ENCODE results near the gene HPF1.
"Not testable (repeated sequence)": the region's sequence is repeated elsewhere in the genome, so short reads cannot be mapped to it uniquely, and the experiment has no call there.

The HPF1 gene

DNA sequence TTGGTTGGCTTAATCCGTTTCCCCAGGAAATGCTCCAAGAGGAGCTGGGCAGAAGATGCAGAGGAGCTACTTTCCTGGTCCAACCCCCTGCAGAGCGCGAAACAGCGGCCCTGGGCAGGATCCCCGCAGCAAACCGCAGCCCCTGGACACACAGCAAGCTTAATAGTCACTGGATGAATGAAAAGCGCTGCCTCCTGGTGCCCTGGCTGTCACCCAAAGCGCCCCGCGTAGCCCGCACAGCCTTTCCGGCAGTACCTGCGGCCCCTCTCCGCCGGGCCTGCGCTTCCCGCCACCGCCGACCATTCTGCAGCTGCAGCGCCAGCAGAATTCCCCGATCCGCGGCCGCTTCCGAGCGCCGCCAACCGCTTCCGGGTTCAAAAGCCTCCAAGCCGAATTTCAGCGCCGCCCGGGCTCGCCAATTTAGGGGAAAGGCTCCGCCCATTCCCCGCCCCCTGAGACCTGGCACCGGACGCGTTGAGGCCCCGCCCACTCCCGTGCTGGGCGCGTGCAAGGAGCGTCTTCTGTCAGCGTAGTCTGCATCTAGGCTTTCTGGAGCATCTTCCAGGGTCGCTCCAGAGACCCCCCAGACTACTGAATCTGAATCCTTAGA is at the start of gene HPF1:
Gene HPF1 (minus strand): TSS at position 370 of the 610 bp plus-strand sequence. CDS start 67 bp downstream, at position 303.
- DNase-seq: peak; percentile 77

DNA sequence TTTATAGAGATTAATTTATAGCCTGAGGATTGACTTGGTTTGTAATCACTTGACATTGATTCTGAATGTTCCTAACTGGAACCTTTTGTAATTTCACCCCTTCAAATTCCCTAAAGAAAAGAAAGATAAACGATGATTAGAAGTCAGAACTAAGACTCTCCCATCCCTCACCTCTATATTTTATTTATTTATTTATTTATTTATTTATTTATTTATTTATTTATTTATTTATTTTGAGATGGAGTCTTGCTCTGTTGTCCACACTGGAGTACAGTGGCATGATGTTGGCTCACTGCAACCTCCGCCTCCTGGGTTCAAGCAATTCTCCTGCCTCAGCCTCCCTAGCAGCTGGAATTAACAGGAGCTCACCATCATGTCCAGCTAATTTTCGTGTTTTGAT is 49.0 kb upstream of the HPF1 start:
- DNase-seq: not testable (repeated sequence)

GRCh38 chr4:169803413-169803812 is 45.7 kb upstream of the HPF1 start:
- no peak for DNase-seq

GRCh38 chr4:169802873-169803272 is 45.1 kb upstream of the HPF1 start:
- no peak for DNase-seq

GRCh38 chr4:169800541-169800940 is 42.8 kb upstream of the HPF1 start:
- no peak for DNase-seq

DNA sequence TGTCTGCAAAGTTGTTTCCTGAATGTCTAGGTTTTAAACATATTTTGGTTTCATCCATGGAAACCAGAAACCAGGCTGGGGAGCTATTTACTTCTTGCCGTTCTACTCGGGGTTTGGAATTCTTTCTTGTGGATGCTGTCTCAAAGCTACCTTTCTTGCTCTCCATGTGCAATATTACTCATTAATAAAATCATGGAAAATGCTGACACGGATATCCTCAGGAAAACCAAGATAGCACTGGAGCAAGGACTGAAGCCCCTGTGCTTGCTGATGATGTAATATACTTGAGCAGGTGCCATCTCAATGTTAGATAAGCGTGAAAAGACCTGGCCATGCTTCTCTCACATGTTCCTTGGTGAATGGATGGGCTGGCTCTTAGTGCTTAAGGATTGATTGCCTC is 41.5 kb upstream of the HPF1 start:
- no peak for DNase-seq

DNA sequence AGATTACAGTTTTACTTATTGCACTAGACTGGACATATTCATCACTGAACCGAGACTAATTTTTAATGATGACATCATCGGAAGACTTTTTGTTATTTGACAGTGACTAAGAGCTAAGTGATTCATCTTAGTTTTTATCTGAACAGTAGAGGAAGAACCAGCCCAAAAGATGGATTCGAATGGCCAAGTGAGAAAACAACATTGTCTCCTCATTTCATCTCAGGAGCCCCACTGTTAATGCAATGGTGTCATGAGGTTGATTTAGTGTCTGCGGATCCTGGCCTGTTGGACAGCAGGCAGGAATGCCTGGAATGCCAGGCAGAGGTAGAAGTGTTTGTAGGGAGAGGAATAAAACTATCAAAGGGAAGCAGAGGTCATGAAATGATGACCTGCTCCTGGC is 37.8 kb upstream of the HPF1 start:
- no peak for DNase-seq

- DNase-seq: peak; percentile 1
Observed at GRCh38 chr4:169791527-169792156, 33.9 kb upstream of the HPF1 start.

GRCh38 chr4:169791062-169791461 is 33.3 kb upstream of the HPF1 start:
- no peak for DNase-seq

- DNase-seq: no peak
Observed at GRCh38 chr4:169774466-169775445, 17.0 kb upstream of the HPF1 start.

DNA sequence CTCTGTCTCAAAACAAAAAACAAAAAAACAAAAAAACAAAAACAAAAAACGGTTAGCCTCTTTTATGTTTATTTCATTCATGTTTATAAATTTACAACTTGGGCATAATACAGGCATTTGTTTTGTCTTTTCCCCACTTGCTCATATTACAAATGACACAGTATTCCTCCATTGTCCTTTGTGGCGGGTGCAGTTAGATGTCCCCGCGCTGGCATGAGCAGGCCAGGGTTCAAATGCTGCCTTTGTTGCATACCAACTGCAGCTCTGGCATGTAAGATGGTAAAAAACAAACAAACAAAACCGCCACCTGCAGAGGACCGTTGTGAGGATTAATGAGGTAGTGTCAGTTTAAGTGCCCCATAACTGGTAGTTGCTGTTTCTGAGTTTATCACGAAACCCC is 16.1 kb upstream of the HPF1 start:
- no peak for DNase-seq

DNA sequence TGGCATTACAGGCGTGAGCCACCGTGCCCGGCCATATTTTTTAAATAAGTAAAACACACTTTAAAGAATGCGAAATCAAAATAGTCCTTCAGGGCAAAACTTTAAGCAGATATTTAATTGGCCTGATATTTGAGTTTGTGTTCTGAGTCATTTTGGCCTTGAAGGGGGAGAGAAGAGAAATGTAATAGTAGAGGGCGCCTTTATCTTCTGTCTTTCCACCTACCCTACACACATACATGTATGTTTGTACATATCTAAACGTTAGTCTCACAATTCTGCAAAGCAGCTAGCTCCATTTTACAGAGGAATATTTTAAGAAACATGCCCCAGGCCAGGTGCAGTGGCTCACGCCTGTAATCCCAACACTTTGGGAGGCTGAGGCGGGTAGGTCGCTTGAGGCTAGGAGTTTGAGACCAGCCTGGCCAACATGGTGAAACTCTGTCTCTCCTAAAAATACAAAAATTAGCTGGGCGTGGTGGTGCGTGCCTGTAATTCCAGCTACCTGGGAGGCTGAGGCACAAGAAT is 13.9 kb upstream of the HPF1 start:
- not testable (repeated sequence) for DNase-seq

DNA sequence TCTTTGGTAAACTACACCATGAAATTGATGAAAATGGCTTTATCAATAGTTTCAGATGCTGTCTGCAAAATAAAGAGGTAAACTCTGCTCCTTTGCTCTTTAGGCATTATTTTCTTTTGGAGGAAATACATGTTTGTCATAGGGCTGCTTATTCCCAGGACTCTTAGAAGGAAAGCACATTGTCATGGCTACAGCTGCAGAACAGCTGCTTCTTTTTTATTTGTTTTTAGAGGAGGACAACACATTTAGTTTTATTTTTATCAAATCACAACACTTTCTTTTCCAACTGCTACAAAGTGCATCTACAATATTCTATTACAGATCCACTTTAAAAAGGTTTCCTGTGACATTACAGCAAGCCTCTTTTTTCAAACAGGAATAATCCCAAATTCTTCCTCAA is 12.7 kb upstream of the HPF1 start:
- no peak for DNase-seq

DNA sequence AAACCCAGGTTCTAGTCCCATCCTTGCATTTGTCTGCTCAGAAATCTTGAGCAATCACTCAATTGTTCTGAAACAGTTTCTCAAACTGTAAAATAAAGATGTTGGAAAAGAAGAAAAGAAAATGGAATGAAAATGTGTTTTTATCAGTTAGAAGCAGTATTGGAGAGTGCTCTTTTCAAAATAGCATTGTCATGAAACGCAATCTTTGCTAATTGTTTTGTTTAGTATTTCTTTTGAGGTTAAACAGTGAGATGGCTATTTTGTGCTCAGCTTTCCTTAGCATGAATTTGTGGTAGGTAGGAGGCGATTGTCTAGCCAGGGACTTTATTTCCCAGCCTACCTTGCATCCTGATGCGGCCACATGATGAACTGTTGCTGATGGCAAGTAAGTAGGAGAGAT is 10.6 kb upstream of the HPF1 start:
- no peak for DNase-seq

- DNase-seq: no peak
Observed at GRCh38 chr4:169766741-169767140, 9.0 kb upstream of the HPF1 start.

- DNase-seq: no peak
Observed at GRCh38 chr4:169765835-169766234, 8.1 kb upstream of the HPF1 start.

GRCh38 chr4:169761846-169762245 is 4.1 kb upstream of the HPF1 start:
- DNase-seq: no peak

GRCh38 chr4:169758401-169758962 is 738 bp upstream of the HPF1 start:
- DNase-seq: no peak

DNA sequence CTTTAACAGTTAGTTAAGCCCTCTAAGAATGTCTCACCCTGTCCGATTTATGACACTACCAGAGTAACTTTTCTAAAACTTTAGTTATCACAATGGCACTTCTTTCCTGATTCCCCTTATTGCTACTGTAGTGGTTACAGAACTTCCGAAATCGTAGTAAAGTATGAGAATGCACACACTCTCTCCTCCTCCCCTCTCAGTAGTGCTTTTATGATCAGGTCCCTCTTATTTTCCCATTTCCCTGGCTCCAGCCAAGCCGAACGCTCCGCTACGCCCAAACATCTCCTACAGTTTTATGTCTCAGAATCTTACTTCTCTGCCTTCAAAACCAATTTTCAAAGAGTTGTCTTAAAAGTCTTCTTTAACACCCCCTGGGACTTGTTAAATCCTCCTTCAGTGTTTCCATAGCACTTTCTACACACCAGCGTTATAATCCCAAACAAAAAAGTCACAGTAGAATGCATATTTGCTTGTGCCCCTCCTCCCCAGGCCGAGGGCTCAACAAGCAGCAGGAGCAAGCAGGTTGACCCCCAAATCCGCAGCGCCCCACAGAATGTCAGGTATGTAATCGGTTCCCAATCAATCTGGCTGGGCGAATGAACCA is 671 bp downstream of the HPF1 start:
- no peak for DNase-seq

DNA sequence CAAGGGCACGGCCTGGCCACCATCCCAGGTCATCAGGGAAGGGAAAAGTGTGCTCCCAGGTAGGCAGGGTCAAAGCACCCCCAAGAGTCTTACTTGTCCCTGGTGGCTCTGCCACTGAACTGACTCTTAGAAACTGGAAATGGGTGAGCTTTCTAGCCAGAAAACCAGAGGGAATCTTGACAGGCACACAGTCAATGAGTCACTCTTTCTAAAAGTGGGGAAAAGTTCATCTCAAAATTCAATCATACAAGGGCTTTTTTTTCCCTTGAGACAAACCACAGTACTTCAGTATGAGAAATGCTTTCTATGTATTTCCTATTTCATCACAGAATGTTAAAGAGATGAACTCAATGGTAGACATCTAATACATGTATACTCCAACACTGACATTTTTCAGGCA is 12.5 kb downstream of the HPF1 start:
- no peak for DNase-seq

DNA sequence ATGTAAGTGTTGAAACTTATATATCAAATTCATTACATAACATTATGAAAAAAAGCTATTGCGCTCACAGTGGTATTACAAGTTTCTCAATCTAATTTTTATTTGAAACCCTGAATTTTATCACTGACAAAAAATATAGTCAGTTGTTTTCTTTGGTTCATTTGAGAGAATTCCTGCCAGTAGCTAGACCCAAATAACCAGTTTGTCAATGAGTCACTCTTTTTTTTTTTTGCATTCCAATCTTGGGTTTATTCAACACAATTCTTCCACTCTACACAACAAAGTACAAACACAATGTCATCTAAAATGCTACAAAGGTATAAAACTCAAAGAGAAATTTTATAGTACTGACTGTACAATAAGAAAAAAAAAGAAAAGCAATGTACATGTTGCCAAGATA is 13.1 kb downstream of the HPF1 start:
- DNase-seq: no peak

GRCh38 chr4:169741569-169741968 is 16.2 kb downstream of the HPF1 start:
- DNase-seq: no peak

DNA sequence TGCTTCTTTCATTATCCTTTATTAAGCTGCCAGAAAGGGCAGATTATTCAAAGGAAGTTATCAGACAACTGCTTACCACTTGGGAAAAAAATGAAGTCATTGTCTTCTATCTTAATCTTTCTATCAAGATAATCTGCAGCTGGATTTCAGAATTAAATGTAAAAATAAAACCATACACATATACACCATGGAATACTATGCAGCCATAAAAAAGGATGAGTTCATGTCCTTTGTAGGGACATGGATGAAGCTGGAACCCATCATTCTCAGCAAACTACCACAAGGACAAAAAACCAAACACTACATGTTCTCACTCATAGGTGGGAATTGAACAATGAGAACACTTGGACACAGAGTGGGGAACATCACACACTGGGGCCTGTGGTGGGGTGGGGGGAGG is 19.1 kb downstream of the HPF1 start:
- not testable (repeated sequence) for DNase-seq

Measured in DMS 273 treated with DMSO at 0.1 percent for 48 hours (cell line).